NCI-H748 treated with DMSO at 0.1 percent for 48 hours (cell line): Measurements from ENCODE around the gene C3orf52.

Experiments
- DNase-seq: peaks from one replicate; lab custom pipeline; 2025; lab: John Stamatoyannopoulos, UW

Gene C3orf52

DNA sequence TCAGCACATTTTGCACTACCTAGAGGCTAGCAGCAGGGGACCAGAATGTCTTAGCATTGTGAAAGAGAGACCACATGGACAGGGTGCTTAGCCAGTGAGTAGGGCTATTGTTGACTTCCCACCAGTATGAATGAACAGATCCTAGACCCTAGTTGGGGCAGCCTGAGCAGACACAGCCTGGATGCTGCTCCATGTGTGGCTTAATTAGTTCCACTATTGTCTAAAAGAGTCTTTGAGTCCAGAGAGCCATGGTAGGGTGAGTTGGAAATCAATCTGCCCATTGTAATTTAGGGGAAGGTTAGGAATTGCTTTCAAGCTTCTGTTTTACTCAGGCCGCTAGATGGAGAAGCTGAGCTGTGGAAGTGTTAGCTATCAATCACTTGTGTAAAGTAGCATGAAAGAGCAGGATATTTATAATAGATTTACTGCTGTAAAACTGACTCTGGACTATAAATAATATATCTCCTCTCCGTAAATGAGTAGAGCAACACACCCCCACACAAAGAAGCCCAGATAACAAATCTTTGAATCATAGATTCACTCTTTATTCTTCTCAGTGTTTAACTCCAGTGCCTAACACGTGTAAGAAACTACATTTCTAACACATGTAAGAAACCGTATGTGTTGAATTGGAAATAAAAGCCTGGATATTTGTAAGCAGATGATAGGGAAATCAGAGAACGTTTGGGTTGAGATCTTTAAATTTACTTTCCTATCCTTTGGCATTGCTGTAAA lies 50.9 kb downstream of the C3orf52 start:
- no peak for DNase-seq

DNA sequence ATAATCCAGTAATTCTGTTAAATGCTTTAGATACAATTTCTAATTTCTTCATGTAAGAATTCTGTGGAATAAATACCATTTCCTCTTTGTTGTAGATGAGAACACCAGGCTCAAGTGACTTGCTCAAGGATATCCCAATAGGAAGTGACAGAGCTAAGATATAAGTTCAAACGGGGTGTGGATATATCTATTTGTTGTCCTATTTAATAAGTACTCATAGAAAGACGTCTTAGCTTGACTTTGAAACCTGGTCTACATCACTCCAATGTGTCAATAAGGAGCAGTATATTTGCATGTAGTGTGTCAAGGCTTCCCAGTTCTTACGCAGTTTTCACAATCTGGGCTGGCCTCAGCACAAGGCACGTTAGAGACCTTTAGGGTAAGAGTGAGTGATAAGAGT lies 51.6 kb downstream of the C3orf52 start:
- DNase-seq = no peak

DNA sequence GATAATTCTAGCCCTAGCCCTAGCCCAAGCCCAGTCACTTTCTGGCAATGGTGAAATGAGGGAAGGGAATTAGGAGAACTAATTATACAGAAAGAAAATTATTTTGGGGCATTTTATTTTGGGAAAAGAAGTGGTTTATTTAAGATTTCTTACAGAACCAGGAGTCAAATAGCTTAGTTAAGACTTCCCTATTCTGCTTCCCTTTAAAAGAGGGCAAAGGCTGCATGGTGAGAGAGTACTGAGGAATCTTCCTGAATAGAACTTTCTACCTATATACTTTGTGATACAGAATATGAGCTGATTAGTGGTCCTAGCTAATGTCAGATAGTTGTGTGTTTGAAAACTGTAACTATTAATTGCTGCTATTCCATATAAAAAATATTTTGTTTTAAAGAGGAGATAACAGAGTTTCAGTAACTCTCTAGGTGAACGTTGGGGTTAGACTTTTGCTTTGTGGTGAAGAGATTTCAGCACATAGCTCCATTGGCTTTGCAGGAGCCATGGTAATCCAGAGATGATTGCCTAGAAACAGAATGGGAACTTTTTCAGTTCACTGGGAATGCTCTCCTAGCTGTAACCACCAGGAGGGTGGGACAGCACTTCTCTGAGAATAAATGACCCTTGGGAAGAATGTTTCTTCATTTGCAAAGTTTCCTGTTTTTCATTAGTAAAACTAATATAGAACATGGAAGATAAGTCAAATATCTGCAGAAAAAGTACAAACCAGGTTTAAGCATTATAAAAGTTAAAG lies 52.2 kb downstream of the C3orf52 start:
- no peak for DNase-seq

DNA sequence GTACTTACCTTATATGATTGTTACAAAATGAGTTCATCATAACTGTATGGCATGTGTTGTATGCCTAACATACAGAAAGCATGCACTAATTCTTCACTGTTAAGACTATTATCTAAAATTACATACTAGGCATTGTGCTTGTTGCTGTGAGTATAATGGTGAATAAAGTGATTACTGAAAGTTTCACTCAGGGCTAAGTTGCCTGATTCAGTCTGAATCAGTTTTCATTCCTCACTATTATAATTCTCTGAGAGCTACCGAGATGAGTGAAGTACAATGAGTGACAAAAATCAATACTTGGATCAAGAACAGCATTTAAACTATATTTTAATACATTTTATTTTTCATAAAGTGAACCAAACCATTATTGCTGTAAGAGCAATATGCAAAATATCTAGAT lies 54.4 kb downstream of the C3orf52 start:
- no peak for DNase-seq

DNA sequence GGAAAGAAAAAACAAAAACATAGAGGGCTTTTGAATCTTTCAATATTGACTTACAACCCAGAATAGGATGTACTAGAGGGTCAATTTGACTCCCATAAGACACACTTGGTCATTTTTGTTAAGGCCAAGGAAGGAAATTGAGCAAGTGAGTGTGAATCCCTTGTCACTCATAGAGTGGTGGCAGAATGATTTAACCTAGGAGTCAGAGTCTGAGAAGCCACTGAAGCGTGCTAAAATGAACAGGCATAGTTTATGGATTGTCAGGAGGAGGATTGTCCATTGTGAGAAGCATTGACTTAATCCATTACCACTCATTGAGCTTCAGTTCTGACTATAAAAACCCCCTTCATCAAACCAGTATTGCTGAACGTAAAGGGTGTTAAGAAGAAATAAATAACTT lies 55.1 kb downstream of the C3orf52 start:
- no peak for DNase-seq

DNA sequence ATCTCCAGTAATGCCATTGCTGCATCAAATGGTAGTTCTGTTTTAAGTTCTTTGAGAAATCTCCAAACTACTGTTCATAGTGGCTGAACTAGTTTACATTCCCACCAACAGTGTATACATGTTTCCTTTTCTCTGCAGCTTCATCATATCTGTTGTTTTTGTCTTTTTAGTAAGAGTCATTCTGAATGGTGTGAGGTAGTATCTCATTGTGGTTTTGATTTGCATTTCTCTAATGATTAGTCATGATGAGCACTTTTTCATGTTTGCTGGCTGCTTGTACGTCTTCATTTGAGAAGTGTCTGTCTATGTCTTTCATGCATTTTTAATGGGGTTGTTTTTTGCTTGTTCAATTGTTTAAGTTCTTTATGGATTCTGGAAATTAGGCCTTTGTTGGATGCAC lies 57.1 kb downstream of the C3orf52 start:
- no peak for DNase-seq

DNA sequence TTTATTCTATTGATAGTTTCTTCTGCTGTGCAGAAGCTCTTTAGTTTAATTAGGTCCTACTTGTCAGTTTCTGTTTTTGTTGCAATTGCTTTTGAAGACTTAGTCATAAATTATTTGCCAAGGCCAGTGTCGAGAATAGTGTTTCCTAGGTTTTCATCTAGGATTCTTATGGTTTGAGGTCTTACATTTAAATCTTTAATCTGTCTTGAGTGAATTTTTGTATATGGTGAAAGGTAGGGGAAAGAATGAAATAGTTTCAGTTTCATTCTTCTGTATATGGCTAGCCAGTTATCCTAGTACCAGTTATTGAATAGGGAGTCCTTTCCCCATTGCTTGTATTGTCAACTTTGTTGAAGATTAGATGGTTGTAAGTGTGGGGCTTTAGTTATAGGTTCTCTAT lies 57.5 kb downstream of the C3orf52 start:
- DNase-seq = no peak

DNA sequence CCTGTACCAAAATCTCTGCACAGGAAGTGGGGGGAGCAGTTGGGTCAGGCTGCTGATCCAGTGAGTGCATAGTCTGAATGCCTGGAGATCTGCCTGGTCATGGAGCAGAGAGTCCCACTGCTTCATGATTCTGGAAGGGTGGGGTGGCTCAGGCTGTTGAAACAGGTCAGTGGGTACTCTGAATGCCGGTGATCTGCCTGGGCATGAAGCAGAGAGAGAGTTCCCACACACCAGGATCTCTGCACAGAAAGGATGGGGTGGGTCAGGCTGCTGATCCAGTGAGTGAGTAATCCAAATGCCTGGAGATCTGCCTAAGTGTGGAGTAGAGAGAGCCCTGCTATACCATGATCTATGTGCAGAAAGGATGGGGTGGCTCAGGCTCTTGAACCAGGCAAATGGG lies 62.9 kb downstream of the C3orf52 start:
- no peak for DNase-seq

DNA sequence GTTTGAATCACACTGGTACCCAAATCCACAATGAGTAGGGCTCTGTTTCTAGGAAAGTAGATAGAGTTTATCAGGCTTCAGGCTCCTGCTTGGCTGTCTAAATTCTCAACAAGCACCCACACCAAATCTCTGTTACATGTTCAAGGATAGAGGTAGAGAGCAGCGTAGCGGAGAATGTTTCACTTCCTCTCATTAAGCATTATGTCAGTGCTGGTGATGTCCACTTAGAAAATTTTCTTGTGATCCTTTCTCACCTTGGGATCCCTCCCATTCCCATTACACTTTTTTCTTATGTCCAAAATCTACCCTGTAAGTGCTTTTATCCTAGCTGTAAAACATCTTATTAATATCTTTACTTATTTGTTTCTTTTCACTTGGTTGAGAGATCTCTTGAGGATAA lies 81.6 kb downstream of the C3orf52 start:
- no peak for DNase-seq
